Islet of Langerhans (tissue), 1 donor: ENCODE data around the gene PADI4.

ENCODE experiments used
- FAIRE-seq: peaks from one replicate; lab custom pipeline; 2011; peaks lifted over from hg19 to GRCh38; lab: Jason Lieb, UNC

Gene PADI4

DNA sequence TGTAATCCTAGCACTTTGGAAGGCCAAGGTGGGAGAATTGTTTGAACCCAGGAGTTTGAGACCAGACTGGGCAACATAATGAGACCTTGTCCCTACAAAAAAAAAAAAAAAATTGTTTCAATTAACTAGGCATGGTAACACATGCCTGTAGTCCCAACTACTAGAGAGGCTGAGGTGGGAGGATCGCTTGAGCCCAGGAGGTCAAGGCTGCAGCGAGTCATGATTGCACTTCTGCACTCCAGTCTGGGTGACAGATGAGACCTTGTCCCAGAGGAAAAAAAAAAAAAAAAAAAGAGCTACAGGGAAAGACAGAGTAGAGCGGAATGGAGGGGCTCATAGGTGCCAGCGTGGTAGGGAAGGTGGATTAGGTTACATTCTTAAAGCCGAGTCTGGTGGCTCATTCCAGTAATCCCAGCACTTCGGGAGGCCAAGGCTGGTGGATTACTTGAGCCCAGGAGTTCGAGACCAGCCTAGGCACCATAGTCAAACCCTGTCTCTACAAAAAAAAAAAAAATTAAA lies 43.0 kb downstream of the PADI4 start:
- FAIRE-seq = no peak

GRCh38 chr1:17351598-17352324 lies 43.8 kb downstream of the PADI4 start:
- FAIRE-seq = no peak

- FAIRE-seq = no peak
These were observed 44.5 kb downstream of the PADI4 start for GRCh38 chr1:17352419-17352909.

DNA sequence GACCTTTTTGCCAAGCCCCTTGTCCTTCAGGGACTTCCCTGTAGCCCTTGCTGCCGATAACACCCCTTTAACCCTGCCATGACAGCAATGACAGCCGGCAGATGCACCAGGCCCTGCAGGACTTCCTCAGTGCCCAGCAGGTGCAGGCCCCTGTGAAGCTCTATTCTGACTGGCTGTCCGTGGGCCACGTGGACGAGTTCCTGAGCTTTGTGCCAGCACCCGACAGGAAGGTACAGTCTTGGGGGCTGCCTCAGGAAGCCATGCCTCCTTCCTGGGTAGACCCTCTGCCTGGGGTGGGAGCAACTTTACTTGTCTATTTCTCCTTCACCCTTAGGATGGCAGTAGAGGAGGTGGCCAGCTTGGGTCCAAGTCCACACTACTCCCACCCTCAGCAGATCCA lies 47.9 kb downstream of the PADI4 start:
- no peak for FAIRE-seq

DNA sequence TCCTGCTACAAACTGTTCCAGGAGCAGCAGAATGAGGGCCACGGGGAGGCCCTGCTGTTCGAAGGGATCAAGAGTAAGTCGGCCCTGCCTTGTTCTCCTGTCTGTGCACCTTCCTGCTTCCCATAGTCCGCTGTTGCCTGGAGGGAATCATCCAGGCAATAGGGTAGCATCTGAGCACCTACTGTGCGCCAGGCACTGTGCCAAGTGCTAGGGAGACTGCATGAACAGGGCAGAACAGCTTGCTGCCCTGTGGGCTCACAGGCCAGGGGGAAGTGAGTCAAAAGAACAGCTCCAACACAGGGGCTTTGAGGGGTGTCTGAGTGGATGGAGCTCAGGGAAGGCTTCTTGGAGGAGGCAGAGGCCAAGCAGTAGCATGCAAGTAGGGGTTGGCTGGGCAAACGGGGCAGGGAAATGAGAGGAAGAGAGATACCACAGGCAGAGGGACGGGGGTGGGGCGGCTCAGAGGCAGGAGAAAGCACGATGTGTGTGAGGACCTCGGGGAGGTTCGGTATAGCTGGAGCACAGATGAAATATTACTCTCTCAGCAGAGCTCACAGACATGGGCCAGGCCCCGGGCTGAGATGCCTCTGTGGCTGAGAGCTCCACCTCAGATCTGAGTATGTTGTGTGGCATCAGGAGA lies 48.5 kb downstream of the PADI4 start:
- FAIRE-seq = no peak

- FAIRE-seq = no peak
These were observed 50.6 kb downstream of the PADI4 start for GRCh38 chr1:17358557-17358956.

DNA sequence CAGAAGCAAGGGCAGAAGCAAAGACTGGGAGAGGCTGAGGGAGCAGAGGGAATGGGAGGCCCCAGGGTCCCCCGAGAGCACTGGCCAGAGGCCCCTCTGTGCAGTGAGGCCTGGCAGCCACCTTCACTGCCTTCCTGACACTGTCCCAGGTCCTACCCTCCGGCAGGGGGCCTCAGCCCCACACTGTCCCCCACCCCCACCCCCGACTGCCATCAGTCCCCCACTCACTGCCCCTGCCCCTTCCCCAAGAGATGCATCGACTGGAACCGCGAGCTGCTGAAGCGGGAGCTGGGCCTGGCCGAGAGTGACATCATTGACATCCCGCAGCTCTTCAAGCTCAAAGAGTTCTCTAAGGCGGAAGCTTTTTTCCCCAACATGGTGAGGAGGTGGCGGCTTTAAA lies 51.0 kb downstream of the PADI4 start:
- no peak for FAIRE-seq

- FAIRE-seq = no peak
These were observed 51.8 kb downstream of the PADI4 start for GRCh38 chr1:17359808-17360207.

DNA sequence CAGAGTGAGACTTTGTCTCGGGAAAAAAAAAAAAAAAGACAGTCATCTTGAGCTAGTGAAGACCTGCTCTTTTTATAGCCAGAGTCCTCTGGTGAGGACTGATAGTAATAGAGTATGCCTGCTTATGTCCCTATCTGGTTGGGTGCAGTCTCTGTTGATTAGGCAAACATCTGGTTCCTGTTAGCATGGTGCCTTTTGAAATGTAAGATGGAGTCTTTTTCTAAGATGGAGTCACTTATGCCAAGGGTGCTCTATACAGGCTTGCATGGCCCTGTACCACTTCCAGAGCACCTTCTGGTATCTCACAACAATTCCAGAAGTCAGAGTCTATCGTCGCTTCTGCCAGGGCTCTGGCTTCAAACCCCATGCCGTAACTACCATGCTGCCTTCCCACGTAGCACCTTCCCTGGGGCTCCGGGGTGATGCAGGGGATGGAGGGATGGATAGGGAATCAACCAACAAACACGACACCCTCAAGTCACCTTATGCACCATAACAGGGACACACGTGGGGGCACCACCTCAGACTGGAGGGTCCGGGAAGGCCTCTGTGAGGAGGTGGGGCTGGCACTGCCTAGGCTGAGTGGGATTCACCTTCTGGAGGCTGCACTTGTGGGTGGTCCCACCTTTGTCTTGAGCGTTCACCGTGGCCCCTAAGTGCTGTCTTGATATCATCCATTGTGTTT lies 52.4 kb downstream of the PADI4 start:
- no peak for FAIRE-seq

DNA sequence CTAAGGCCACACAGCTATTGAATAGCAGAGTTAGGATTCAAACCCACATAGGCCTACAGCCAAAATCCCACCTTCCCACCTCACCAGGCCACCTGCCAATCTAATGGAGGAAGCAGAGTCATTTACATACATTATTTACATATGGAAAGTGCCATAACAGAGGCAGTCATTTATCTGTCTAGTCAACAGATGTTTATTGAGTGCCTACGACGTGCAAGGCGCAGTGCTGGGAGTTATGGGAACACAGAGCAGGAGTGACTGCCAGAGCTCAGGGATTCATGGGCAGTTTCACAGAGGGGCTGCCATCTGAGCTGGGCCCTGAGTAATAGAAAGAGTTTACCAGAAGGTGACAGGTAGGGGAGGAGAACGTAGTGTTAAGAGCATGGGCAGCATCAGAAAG lies 53.7 kb downstream of the PADI4 start:
- FAIRE-seq = no peak

GRCh38 chr1:17363351-17363750 lies 55.4 kb downstream of the PADI4 start:
- no peak for FAIRE-seq

DNA sequence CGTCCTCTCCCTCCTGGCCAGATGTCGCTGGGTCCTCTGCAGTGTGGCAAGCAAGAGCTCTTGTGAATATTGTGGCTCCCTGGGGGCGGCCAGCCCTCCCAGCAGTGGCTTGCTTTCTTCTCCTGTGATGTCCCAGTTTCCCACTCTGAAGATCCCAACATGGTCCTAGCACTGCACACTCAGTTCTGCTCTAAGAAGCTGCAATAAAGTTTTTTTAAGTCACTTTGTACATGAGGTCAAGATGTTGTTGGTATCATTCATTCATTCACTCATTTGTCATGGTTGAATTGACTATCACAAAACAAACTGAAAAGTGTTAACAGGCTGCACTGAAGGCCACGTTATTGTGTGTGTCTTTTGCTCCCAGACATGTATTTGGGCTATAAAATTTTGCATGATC lies 55.8 kb downstream of the PADI4 start:
- no peak for FAIRE-seq

DNA sequence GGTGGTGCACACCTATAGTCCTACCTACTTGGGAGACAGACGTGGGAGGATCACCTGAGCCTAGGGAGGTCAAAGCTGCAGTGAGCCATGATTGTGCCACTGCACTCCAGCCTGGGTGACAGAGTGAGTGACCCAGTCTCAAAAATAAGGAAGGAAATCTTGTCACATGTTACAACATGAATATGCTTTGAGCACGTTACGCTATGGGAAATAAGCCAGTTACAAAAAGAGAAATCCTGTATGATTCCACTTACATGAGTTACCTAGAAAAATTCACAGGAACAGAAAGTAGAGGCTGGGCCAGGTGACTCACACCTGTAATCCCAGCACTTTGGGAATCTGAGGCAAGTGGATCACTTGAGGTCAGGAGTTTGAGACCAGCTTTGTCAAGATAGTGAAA lies 57.3 kb downstream of the PADI4 start:
- no peak for FAIRE-seq

- FAIRE-seq = no peak
These were observed 61.5 kb downstream of the PADI4 start for GRCh38 chr1:17369466-17369865.

- FAIRE-seq = no peak
These were observed 62.6 kb downstream of the PADI4 start for GRCh38 chr1:17370618-17371017.

DNA sequence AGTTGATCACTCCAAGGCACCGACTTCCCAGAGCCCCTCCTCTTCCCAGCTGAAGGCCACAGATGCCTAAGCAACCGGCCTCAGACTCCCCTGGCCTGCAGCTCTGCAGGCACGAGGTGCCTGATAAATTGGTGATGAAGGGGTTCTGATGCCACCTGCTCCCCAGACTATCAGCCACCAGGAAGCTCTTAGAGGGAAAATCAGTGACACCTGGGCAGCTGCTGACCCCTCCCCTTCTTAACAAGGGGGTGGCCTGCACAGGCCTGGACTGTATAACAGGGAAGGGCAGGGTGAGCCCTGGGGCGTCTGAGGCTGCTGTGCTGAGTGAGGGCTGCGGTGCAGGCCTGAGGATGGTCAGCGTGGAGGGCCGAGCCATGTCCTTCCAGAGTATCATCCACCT lies 63.9 kb downstream of the PADI4 start, which contains the start of gene PADI6:
PADI6 (plus strand) TSS at position 301 of the 400 bp plus-strand sequence; CDS start at position 351, 50 bp downstream.
- no peak for FAIRE-seq

GRCh38 chr1:17372955-17373354 lies 65.0 kb downstream of the PADI4 start:
- no peak for FAIRE-seq

DNA sequence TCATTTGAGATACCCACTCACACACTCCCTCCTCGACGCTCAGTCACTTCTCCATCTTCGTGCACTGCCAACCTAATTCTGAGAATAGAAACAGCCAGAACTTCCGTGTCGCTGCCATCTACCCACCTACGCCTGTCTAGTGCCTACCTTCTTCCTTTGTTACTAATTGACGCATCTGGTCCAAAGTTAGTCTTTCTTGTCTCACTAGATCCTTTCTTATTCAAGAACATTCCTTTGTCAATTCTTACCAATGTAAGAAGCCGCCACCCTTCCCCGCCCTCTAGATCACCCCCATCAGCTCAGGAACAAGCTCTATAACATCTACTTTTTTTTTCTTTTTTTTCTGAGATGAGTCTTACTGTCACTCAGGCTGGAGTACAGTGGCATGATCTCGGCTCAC lies 67.7 kb downstream of the PADI4 start:
- no peak for FAIRE-seq

DNA sequence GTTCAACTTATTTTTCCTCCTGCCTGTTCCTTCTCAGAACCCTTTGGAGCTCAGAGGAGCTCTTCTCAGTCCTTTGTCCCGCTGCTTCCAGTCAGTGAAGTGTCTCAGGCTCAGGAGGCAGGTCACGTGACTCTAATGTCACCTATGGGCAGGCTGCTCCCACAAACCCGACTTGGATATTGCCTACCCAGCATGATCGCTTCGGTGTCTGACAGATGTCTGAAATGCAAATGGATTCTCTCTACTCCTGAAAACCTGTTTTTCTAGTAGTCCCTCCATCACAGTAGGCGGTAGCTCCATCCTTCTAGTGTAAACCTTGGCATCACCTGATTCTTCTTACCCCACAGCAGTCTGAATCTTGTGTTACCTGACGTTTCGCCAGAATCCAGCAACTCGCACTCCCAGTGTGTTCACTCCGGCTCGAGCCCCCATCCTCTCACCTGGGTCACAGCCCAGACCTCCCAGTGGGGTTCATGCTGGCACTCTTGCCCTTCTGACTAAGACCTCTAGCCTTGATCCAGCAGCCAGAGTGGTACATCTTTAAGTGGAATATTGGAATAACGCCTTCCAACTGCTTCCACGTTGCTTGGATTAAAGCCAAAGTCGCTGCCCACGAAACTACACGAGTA lies 69.4 kb downstream of the PADI4 start:
- no peak for FAIRE-seq

DNA sequence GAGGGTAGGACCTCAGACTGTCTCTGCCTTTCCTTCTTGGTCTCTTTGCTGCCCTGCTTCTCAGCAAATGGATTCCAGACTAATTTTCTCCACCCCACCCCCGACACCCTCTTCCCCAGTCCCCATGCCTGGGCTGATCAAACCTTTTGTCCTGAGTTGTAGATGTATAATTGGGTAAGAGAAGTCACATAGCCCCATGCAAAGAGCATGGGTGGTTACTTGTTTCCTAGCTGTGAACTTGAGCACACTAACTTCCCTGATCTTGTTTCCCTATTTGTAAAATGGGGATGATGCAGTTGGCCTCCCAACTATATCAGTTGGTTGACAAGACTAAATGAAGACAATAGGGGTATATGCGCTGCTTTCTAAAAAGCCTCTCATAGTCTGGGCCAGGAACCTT lies 73.2 kb downstream of the PADI4 start:
- no peak for FAIRE-seq

DNA sequence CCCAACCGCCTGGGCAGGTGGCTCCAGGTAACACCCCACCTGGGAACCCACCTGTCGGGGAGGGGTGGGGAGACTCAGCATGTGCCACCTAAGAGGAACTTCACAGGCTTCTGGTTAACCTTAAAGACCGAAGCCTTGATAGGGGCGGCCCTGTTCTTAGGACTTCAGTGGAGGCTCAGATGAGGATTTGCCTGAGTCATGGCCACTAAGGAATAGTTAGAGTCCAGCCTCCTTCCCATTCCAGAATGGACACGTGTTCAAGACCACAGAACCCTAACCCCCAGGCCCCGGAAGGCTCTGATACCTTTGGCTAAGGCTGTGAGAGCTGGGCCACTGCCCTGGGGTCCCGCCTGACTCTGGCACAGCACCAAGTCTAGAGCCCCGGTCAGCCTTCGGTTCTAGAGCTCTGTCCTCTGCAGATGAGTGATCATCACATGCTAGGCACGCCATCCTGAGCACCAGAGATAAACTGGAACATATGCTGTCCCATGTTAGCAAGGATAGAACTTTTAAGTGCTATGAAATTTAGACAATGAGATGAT lies 84.3 kb downstream of the PADI4 start:
- FAIRE-seq = no peak

- FAIRE-seq = no peak
These were observed 85.2 kb downstream of the PADI4 start for GRCh38 chr1:17393230-17393629.
